SHP77 (cell line): ENCODE data around the gene POLD2.

Experiments
- DNase-seq, 2 experiments: peaks; one replicate each; lab custom pipeline; 2025; lab: John Stamatoyannopoulos, UW

POLD2 gene

GRCh38 chr7:44081266-44081748, 42.0 kb downstream of the POLD2 start:
- DNase-seq, result peak in 1 of 2 experiments; percentile 20

GRCh38 chr7:44080686-44081265, 42.6 kb downstream of the POLD2 start:
- no peak for DNase-seq

GRCh38 chr7:44080118-44080517, 43.2 kb downstream of the POLD2 start:
- DNase-seq, result no peak

- no peak for DNase-seq
Observed at GRCh38 chr7:44079331-44080021, 43.9 kb downstream of the POLD2 start.

- no peak for DNase-seq
Observed at GRCh38 chr7:44078521-44078920, 44.8 kb downstream of the POLD2 start.

- no peak for DNase-seq
Observed at GRCh38 chr7:44077681-44078091, 45.7 kb downstream of the POLD2 start.

GRCh38 chr7:44077061-44077460, 46.3 kb downstream of the POLD2 start:
- no peak for DNase-seq

GRCh38 chr7:44076101-44076895, 47.0 kb downstream of the POLD2 start:
- no peak for DNase-seq

- DNase-seq, result no peak
Observed at GRCh38 chr7:44075296-44076075, 47.9 kb downstream of the POLD2 start.

GRCh38 chr7:44074349-44074695, 49.0 kb downstream of the POLD2 start:
- no peak for DNase-seq

- DNase-seq, result no peak
Observed at GRCh38 chr7:44073664-44074348, 49.5 kb downstream of the POLD2 start.

GRCh38 chr7:44072364-44073231, 50.8 kb downstream of the POLD2 start:
- DNase-seq, result peak; percentile 89 to 90

- no peak for DNase-seq
Observed at GRCh38 chr7:44071726-44072363, 51.5 kb downstream of the POLD2 start.

- peak; percentile 38 to 41 for DNase-seq
Observed at GRCh38 chr7:44068054-44068453, 55.3 kb downstream of the POLD2 start.

GRCh38 chr7:44067064-44067951, 56.0 kb downstream of the POLD2 start:
- DNase-seq, result no peak

- DNase-seq, result no peak
Observed at GRCh38 chr7:44066494-44067063, 56.8 kb downstream of the POLD2 start.

GRCh38 chr7:44066111-44066460, 57.3 kb downstream of the POLD2 start:
- no peak for DNase-seq

- peak; percentile 87 to 89 for DNase-seq
Observed at GRCh38 chr7:44065431-44066110, 57.8 kb downstream of the POLD2 start, which contains the start of gene PGAM2. Gene PGAM2 (minus strand): TSS chr7:44065567. CDS start chr7:44065529, 38 bp downstream.
